Astrocyte of the spinal cord (primary cell): ENCODE results near the gene TBC1D1.
A peak's percentile ranks its signal among the peaks of the same experiment; 100 is the strongest.

Experiments used
- DNase-seq: peaks from one replicate; pipeline ENCODE4 v3.0.0; 2011; ENCODE audit warnings: low read depth, low spot score
- H3K4me3 ChIP-seq: 2 replicates; pipeline ENCODE4 v1.5.1; 2011; ENCODE audit warnings: low read depth, mild to moderate bottlenecking, low read length, moderate library complexity
- in situ Hi-C: cut with HindIII; loops from 2 replicates; pipeline ENCODE4 v1.10.0; 2017; ENCODE audit warnings: low sequenced_read_pairs
- TF ChIP-seq, protein P1 (sequence below): IDR thresholded peaks from 2 replicates; pipeline ENCODE4 v1.5.1; 2012; ENCODE audit warnings: low read depth, mild to moderate bottlenecking, low read length, inconsistent platforms

TBC1D1 gene

DNA sequence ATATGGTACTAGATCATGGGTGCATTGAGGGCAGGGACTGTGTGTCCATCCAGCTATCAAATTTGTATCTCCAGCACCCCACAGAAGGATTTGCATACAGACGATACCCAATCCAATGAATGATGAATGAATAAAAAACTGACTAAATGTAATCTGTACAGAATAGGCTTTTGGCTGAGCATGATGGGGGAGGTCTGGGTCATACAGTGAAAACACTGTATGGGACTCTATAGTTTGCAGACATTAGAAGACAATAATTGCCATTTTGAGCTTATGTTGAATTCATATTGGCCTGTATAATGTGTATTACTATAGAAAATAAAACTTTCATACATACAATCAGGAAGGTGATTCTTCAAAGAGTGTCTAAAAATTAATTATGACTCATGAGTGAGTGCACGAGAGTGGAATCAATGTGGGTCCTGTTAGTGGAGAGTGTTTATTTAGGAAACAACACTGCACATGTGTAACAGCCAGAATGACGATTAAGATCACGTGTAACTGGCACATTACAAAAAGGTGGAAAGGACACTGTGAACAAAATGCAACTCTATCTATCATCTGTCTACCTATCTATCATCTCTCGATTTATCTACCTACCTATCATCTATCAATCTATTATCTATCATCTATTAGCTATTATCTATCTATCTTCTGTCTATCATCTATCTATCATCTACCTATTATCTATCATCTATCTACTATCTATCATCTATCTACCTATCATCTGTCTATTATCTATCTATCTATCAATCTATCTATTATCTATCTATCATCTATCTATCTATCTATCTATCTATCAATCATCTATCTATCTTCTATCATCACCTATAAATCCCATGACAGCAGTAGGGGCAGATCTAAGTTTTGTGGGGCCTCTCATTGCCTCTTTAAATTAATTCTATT lies 270.6 kb downstream of the TBC1D1 start:
- TF ChIP-seq, protein P1, sequence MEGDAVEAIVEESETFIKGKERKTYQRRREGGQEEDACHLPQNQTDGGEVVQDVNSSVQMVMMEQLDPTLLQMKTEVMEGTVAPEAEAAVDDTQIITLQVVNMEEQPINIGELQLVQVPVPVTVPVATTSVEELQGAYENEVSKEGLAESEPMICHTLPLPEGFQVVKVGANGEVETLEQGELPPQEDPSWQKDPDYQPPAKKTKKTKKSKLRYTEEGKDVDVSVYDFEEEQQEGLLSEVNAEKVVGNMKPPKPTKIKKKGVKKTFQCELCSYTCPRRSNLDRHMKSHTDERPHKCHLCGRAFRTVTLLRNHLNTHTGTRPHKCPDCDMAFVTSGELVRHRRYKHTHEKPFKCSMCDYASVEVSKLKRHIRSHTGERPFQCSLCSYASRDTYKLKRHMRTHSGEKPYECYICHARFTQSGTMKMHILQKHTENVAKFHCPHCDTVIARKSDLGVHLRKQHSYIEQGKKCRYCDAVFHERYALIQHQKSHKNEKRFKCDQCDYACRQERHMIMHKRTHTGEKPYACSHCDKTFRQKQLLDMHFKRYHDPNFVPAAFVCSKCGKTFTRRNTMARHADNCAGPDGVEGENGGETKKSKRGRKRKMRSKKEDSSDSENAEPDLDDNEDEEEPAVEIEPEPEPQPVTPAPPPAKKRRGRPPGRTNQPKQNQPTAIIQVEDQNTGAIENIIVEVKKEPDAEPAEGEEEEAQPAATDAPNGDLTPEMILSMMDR = no peak
- in situ Hi-C loops = no loop called here
- H3K4me3 ChIP-seq = no peak overlapping the region
- peak; percentile 47 for DNase-seq

DNA sequence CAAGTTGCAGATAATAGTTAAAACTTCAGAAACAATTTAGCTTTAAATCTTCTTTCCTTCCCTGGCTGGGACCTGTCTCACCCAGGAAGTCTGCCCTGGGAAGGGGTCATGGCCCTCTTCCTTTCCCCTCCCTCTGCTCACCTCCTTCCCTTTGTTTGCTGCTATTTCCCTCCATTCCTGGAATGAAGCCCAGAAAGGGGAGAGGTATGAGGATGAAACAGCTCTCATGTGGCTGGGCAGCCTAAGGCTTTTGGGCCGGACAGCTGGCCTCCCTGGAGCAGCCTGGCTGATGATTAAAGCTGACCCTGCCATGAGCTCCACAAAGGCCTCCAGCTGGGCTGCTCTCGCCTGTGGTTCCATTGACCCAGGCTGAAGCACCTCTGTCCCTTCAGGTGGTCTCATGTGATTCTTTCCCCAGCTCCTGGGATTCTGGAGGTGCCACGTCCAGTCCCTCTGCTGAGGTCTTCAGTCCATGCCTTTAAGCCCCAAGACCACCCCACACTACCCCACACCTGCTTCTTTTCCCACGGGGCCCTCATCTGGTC lies 271.4 kb downstream of the TBC1D1 start:
- TF ChIP-seq, protein P1 = no peak
- no peak overlapping the region for H3K4me3 ChIP-seq
- in situ Hi-C loops = no loop called here
- peak; percentile 94 for DNase-seq

DNA sequence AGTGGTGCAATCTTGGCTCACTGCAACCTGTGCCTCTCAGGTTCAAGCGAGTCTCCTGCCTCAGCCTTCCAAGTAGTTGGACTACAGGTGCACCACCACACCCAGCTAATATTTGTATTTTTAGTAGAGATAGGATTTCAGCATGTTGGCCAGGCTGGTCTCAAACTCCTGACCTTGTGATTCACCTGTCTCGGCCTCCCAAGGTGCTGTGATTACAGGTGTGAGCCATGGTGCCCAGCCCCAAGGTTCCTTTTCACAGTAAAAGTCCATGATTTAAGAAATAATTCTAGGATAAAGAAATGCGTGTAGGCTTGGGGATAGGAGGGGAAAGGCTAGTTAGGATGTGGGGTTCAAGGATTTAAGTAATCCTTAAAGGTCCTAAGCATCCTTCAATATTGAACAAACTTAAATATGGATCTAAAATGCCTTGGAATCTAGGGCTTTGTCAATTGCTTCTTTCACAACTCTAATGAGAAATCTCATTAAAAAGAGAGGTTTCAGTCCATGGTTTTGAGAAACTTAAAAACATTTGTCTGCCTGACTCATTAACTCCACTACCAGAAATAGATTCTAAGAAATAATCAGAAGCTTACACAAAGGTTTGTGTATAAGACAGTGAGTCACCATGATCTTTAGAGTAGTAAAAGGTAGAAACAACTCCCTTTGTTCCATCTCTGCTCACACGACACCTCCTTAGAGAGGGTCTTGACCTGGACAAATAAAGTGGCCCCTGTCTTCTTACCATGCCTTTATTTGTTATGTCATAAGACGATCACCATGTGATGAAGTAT lies 272.5 kb downstream of the TBC1D1 start:
- H3K4me3 ChIP-seq = no peak overlapping the region
- peak; percentile 77 for DNase-seq
- TF ChIP-seq, protein P1 = no peak
- in situ Hi-C loops = no loop called here

DNA sequence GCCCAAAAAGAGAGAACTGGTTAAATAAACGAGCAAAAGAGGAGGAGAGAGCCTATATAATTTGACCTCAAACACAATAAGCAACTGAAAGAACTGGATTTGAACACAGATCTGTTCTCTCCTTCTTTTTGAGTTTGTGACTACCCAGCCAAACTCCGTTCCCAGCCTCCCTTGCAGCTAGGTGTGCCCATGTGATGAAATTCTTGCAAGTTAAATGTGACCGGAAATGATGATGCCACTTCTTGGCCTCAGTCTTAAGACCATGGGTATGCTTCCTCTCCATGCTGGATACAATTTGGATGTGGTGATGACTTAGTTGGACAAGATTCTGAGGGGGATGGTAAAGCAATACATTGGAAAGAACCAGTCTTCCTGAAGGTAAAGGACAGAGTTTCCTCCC lies 273.5 kb downstream of the TBC1D1 start:
- no peak for DNase-seq
- no peak overlapping the region for H3K4me3 ChIP-seq
- in situ Hi-C loops = no loop called here
- TF ChIP-seq, protein P1 = no peak

DNA sequence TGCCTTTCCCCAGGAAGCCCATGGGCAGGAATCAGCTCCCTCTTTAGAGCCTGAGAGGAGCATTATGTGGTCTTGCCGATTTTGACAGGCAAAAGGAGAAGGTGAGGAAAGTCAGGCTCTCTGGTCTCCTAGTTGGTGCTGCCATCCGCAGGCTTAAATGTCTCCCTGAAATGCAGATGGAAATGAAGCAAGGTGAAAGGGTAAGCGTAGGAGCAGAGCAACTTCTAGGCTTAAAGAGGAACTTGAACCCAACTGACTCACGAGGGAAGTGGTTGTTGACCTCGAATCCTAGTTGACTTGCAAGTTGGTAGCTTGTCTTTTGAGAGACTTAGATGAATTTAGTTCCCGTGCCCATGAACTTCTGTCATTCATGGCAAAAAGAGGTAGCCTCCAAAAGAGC lies 275.2 kb downstream of the TBC1D1 start:
- TF ChIP-seq, protein P1 = no peak
- DNase-seq = no peak
- H3K4me3 ChIP-seq = no peak overlapping the region
- in situ Hi-C loops = no loop called here

DNA sequence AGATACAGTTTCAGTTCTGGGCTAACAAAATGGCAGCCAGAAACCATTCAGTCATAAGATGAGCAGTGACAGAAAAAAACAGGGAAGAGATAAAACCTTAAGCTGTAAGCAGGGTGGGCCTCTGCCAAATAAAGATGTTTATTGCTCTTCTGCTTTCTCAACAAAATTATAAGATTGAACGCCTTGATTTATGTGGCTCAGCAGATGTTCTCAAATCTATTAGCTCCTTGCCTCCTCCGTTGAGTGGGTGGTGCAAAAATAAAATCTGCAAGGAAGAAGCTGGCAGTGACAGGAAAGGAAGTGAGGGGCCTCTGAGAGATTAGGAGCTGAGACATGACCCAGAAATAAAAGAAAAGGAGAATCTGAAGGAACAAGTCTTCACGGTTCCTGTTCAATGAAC lies 275.9 kb downstream of the TBC1D1 start:
- TF ChIP-seq, protein P1 = no peak
- no peak for DNase-seq
- H3K4me3 ChIP-seq = no peak overlapping the region
- in situ Hi-C loops = no loop called here
